HepG2 (cell line): ENCODE measurements around the gene VTI1B. TPM values are rescaled to one million over a fixed set of nuclear protein-coding genes. Genes with fewer than 3 reads are reported as not detected.

Experiments
- ATAC-seq: fragments of 200-7000 bp; cut with Tn5 transposase; 3 replicates; pipeline ENCODE4 v1.9.1; 2020; ENCODE audit warnings: mild to moderate bottlenecking, moderate library complexity
- BruUV-seq: library from RNA; stranded (reverse); fragments of 400-500 nt; replicated peaks from 2 replicates; lab custom pipeline; 2021; lab: Mats Ljungman, UMichigan
- CTCF ChIA-PET: fragments of 300-600 bp; formaldehyde crosslinking; extraction: SDS; loops from one replicate; lab custom pipeline; 2021; ENCODE audit warnings: low total read pairs, inconsistent platforms, low intra/inter-chr PET ratio; lab: Yijun Ruan, JAX
- POLR2A ChIA-PET: fragments of 350-600 bp; sonication (Branson Sonifier 250); formaldehyde crosslinking; loops from one replicate; lab custom pipeline; 2020; ENCODE audit warnings: antibody characterized with exemption, inconsistent platforms; lab: Yijun Ruan, JAX
- DNase-seq: peaks from one replicate; pipeline ENCODE4 v3.0.0-alpha.2; 2015; ENCODE audit warnings: low spot score
- FAIRE-seq: peaks from 3 replicates; lab custom pipeline; 2011; peaks lifted over from hg19 to GRCh38; lab: Jason Lieb, UNC
- H2AFZ ChIP-seq: one replicate; pipeline ENCODE4 v1.6.1; 2011; ENCODE audit warnings: low read length, inconsistent platforms
- H3K27ac ChIP-seq: fragments of 300-600 bp; 3 replicates; pipeline ENCODE4 v1.8.0; 2011; ENCODE audit warnings: mixed run types, mild to moderate bottlenecking, mixed read lengths, low read length, inconsistent platforms; ENCODE audit not compliant: insufficient read depth; ENCODE audit errors: extremely low read length
- H3K27me3 ChIP-seq, 2 experiments: fragments of 200-600 bp in 1 of 2; 2 replicates in 1 of 2; 3 replicates in 1 of 2; pipeline versions ENCODE4 v1.6.0 to v1.8.0; 2011; ENCODE audit warnings: low read length in 2 of 2, mild to moderate bottlenecking in 2 of 2, moderate library complexity in 2 of 2, inconsistent platforms in 1 of 2; ENCODE audit not compliant: insufficient read depth in 2 of 2, control insufficient read depth in 1 of 2
- H3K36me3 ChIP-seq, 2 experiments: fragments of 200-600 bp in 1 of 2; replicated peaks in 1 of 2; 2 replicates in 1 of 2; 3 replicates in 1 of 2; pipeline versions ENCODE4 v1.5.1 to v1.8.0; 2011; ENCODE audit warnings: low read length in 2 of 2, inconsistent platforms in 1 of 2; ENCODE audit not compliant: insufficient read depth in 2 of 2, control insufficient read depth in 1 of 2
- H3K4me1 ChIP-seq: 2 replicates; pipeline ENCODE4 v1.5.1; 2012; ENCODE audit warnings: low read length, inconsistent platforms; ENCODE audit not compliant: insufficient read depth
- H3K4me2 ChIP-seq: 2 replicates; pipeline ENCODE4 v1.6.0; 2011; ENCODE audit warnings: low read depth, low read length, inconsistent platforms
- H3K4me3 ChIP-seq, 3 experiments: fragments of 200-600 bp in 1 of 3; sonication (generic), shearing (Covaris generic) in 1 of 3; replicated peaks in 1 of 3; 2 replicates each; pipeline ENCODE4 v1.5.1; 2011 to 2016; ENCODE audit warnings: low read length in 3 of 3, inconsistent platforms in 2 of 3, low read depth in 2 of 3, mild to moderate bottlenecking in 2 of 3, control low read depth in 1 of 3, mixed read lengths in 1 of 3; ENCODE audit not compliant: insufficient read depth in 1 of 3
- H3K79me2 ChIP-seq: one replicate; pipeline ENCODE4 v1.6.1; 2011; ENCODE audit warnings: low read length, inconsistent platforms; ENCODE audit not compliant: insufficient read depth
- H3K9ac ChIP-seq: 2 replicates; pipeline ENCODE4 v1.6.0; 2011; ENCODE audit warnings: mild to moderate bottlenecking, low read depth, low read length, inconsistent platforms; ENCODE audit not compliant: insufficient read depth
- H3K9me3 ChIP-seq: 2 replicates; pipeline ENCODE4 v1.5.1; 2012; ENCODE audit warnings: mild to moderate bottlenecking, low read length
- H4K20me1 ChIP-seq: 2 replicates; pipeline ENCODE4 v1.6.0; 2011; ENCODE audit warnings: inconsistent platforms, mild to moderate bottlenecking, low read length, moderate library complexity; ENCODE audit not compliant: insufficient read depth
- FOSL2 ChIP-seq: sonication (generic); formaldehyde crosslinking; IDR thresholded peaks from 2 replicates; pipeline ENCODE4 v1.4.0; 2020; ENCODE audit warnings: missing genetic modification reagents
- HNF4A ChIP-seq: sonication (generic); formaldehyde crosslinking; IDR thresholded peaks from 2 replicates; pipeline ENCODE4 v1.4.0; 2020; ENCODE audit warnings: missing genetic modification reagents
- HOXA5 ChIP-seq: sonication (generic); formaldehyde crosslinking; IDR thresholded peaks from 2 replicates; pipeline ENCODE4 v1.4.0; 2020; ENCODE audit warnings: missing genetic modification reagents
- HOXA9 ChIP-seq: sonication (generic); formaldehyde crosslinking; IDR thresholded peaks from 2 replicates; pipeline ENCODE4 v1.8.1; 2022; ENCODE audit warnings: missing genetic modification reagents, mild to moderate bottlenecking, moderate library complexity, borderline replicate concordance
- NCOR1 ChIP-seq: fragments of 200-600 bp; sonication (generic); IDR thresholded peaks from 2 replicates; pipeline ENCODE4 v1.7.0; 2017; ENCODE audit warnings: antibody characterized with exemption, low read length, borderline replicate concordance
- NFIC ChIP-seq: IDR thresholded peaks from 2 replicates; pipeline ENCODE4 v1.6.1; 2012; ENCODE audit warnings: mild to moderate bottlenecking, low read length, inconsistent platforms
- PAXIP1 ChIP-seq: sonication (generic); formaldehyde crosslinking; conservative IDR thresholded peaks from 2 replicates; pipeline ENCODE4 v1.4.0; 2020; ENCODE audit warnings: mild to moderate bottlenecking, missing genetic modification reagents, moderate library complexity
- SMC3 ChIP-seq: IDR thresholded peaks from 2 replicates; pipeline ENCODE4 v1.6.1; 2011; ENCODE audit warnings: low read length, improper control_type of control experiment
- SOX13 ChIP-seq, 3 experiments: fragments of 450-650 bp in 1 of 3; sonication (generic) in 1 of 3; formaldehyde crosslinking in 1 of 3; IDR thresholded peaks in 2 of 3; conservative IDR thresholded peaks in 1 of 3; 2 replicates each; pipeline versions ENCODE4 v1.5.0 to v1.6.1; 2016 to 2020; ENCODE audit warnings: antibody characterized with exemption in 1 of 3, mild to moderate bottlenecking in 1 of 3, missing compliant biosample characterization in 1 of 3, missing genetic modification reagents in 1 of 3, moderate library complexity in 1 of 3
- SOX5 ChIP-seq: IDR thresholded peaks from 2 replicates; pipeline ENCODE4 v1.6.1; 2016; ENCODE audit warnings: borderline replicate concordance
- SOX6 ChIP-seq, 2 experiments: fragments of 450-650 bp in 1 of 2; sonication (generic) in 1 of 2; formaldehyde crosslinking in 1 of 2; IDR thresholded peaks; 2 replicates each; pipeline versions ENCODE4 v1.4.0 to v1.6.1; 2017 to 2020; ENCODE audit warnings: antibody characterized with exemption in 1 of 2, mild to moderate bottlenecking in 1 of 2, missing genetic modification reagents in 1 of 2
- ZEB1 ChIP-seq: IDR thresholded peaks from 2 replicates; pipeline ENCODE4 v1.6.1; 2012; ENCODE audit warnings: mild to moderate bottlenecking, low read depth, inconsistent platforms; ENCODE audit not compliant: insufficient replicate concordance
- ZNF17 ChIP-seq: sonication (generic); formaldehyde crosslinking; IDR thresholded peaks from 2 replicates; pipeline ENCODE4 v1.5.0; 2020; ENCODE audit warnings: mild to moderate bottlenecking, missing genetic modification reagents
- ZNF614 ChIP-seq: IDR thresholded peaks from 2 replicates; pipeline ENCODE4 v1.6.1; 2018; ENCODE audit warnings: missing biosample characterization, missing genetic modification reagents, inconsistent platforms, borderline replicate concordance
- ZUFSP ChIP-seq: sonication (generic); formaldehyde crosslinking; IDR thresholded peaks from 2 replicates; pipeline ENCODE4 v1.9.0; 2021; ENCODE audit warnings: missing genetic modification reagents, mild to moderate bottlenecking, borderline replicate concordance
- WGBS: methylation state at CpG from one replicate; pipeline ENCODE4 v1.1.6; 2017; ENCODE audit warnings: low lambda C conversion rate; 5-methylcytosine and 5-hydroxymethylcytosine counted together
- in situ Hi-C: cut with HindIII; loops from 2 replicates; pipeline ENCODE4 v1.10.0; 2017; ENCODE audit warnings: low pct_unique_long_range_greater_than_20kb; ENCODE audit not compliant: extremely low pct_ligation_motif_present
- intact Hi-C: fragments of 100-400 bp; cut with micrococcal nuclease; formaldehyde crosslinking; loops from one replicate; pipeline ENCODE4 v1.10.0; 2022; ENCODE audit not compliant: unreplicated experiment
- polyA plus RNA-seq, 8 experiments: library from polyadenylated mRNA; depleted of rRNA in 3 of 8; stranded (reverse) in 7 of 8; unstranded in 1 of 8; fragments of >200 nt; fragmentation: Illumina TruSeq in 4 of 8; extraction: Trizol in 4 of 8; gene quantifications; 2 replicates each; pipeline versions ENCODE4 v1.2.1 to v1.2.3, GENCODE V29; 2011 to 2016; ENCODE audit warnings: low read depth in 4 of 8, missing spikeins in 1 of 8, mixed read lengths in 1 of 8; ENCODE audit not compliant: insufficient read depth in 1 of 8
- total RNA-seq, 5 experiments: library from RNA; depleted of rRNA; stranded (reverse); fragments of >200 nt; fragmentation: Illumina TruSeq; extraction: Trizol; gene quantifications; 2 replicates each; pipeline ENCODE4 v1.2.3, GENCODE V29; 2016; ENCODE audit warnings: low read depth in 1 of 5

The VTI1B gene
- total and polyA plus RNA-seq, 2 of the 13 experiments (the other 11 are each of a cell fraction or from before 2014, with no cell fraction given): 39.0 to 103 TPM

- TF ChIP-seq HOXA9 (CRISPR knock-in tag) (peak; percentile 71; the same call in 1 of the 2 replicates), HOXA5 (CRISPR knock-in tag) (no peak), FOSL2 (CRISPR knock-in tag) (peak; percentile 20; the same call in 1 of the 2 replicates), HNF4A (peak; percentile 61; the same call in 1 of the 2 replicates), ZNF614 (CRISPR knock-in tag) (0 out of 2 replicates have a peak, but pooled peaks have one; percentile 36), ZUFSP (CRISPR knock-in tag) (no peak), SOX6 (IDR thresholded peaks at IDR 0.05) (no peak), SOX6 (CRISPR knock-in tag; IDR thresholded peaks at IDR 0.05) (0 out of 2 replicates have a peak, but pooled peaks have one; percentile 17), SMC3 (no peak)
Observed at GRCh38 chr14:67718265-67718664, 43.8 kb upstream of the VTI1B start (continued).

GRCh38 chr14:67717048-67717447 is 42.6 kb upstream of the VTI1B start:
- ChIA-PET POLR2A (interaction anchor here (0.9 kb wide), 1 partner anchor 12 kb away, joined by 3 read pairs; no protein-coding TSS in a partner anchor), CTCF (no interaction called here)
- no peaks in the 10 kb centered on the region for H4K20me1 ChIP-seq
- no peaks in the 10 kb centered on the region for H3K79me2 ChIP-seq
- whole genome bisulfite sequencing: 15% methylated on average over 1 of the region's 1 CpG
- no peak overlapping the region; the same call in 1 of the 2 replicates for H3K9ac ChIP-seq
- FAIRE-seq (peak; percentile 28), DNase-seq (peak; percentile 64), ATAC-seq (peak; percentile 85)
- H3K36me3 ChIP-seq: no peaks in the 10 kb centered on the region
- no peak overlapping the region for H2AFZ ChIP-seq
- peaks cover 1% of the 10 kb centered on the region; the same call in 1 of the 2 replicates for H3K9me3 ChIP-seq
- no peaks in the 10 kb centered on the region for H3K27me3 ChIP-seq
- H3K4me2 ChIP-seq: peak overlapping the region; percentile 51
- intact Hi-C loops: no loop called here
- BruUV-seq: no TSS peak
- H3K4me3 ChIP-seq: no peak overlapping the region
- peak overlapping the region; percentile 53 for H3K27ac ChIP-seq
- H3K4me1 ChIP-seq: peaks cover 54% of the 10 kb centered on the region
- in situ Hi-C loops: no loop called here
- peak; percentile 79 for TF ChIP-seq PAXIP1 (CRISPR knock-in tag)
- TF ChIP-seq ZNF17 (CRISPR knock-in tag): no peak
- TF ChIP-seq NFIC: peak; percentile 47; the same call in 1 of the 2 replicates
- TF ChIP-seq ZEB1: no peak
- TF ChIP-seq SOX5 (CRISPR knock-in tag): peak; percentile 80
- 0 out of 2 replicates have a peak, but pooled peaks have one; percentile 23 for TF ChIP-seq SOX13 (IDR thresholded peaks at IDR 0.05)
- peak in 1 of 2 experiments; percentile 83; a peak in 2 of 4 replicates for TF ChIP-seq SOX13 (CRISPR knock-in tag; conservative IDR thresholded peaks at IDR 0.05 in 1 of 2, IDR thresholded peaks at IDR 0.05 in 1 of 2)
- 0 out of 2 replicates have a peak, but pooled peaks have one; percentile 17 for TF ChIP-seq NCOR1
